OCI-LY7 (cell line): ENCODE measurements around the gene XPO1.
"Not testable (repeated sequence)": the region's sequence is repeated elsewhere in the genome, so short reads cannot be mapped to it uniquely, and the experiment has no call there.

Source experiments
- CTCF ChIP-seq: fragments of 200-600 bp; sonication (generic); conservative IDR thresholded peaks from 2 replicates; pipeline ENCODE4 v1.5.1; 2014; ENCODE audit warnings: mild to moderate bottlenecking, antibody characterized with exemption, low read length, moderate library complexity, mixed read lengths
- EZH2phosphoT487 ChIP-seq: fragments of 200-600 bp; sonication (generic); IDR thresholded peaks from 2 replicates; pipeline ENCODE4 v1.6.1; 2018; ENCODE audit warnings: low read depth, borderline replicate concordance, mild to moderate bottlenecking, mixed run types, antibody characterized with exemption, low read length, moderate library complexity, mixed read lengths

- TF ChIP-seq EZH2phosphoT487, CTCF: not testable (repeated sequence)
Measured at GRCh38 chr2:61540167-61540566, 2.0 kb upstream of the XPO1 start.
